Right renal cortex interstitium (tissue), 3 donors: ENCODE measurements around the gene NEK10. TPM values are rescaled to one million over a fixed set of nuclear protein-coding genes. Genes with fewer than 3 reads are reported as not detected.
"Not testable (repeated sequence)": the region's sequence is repeated elsewhere in the genome, so short reads cannot be mapped to it uniquely, and the experiment has no call there.

ENCODE experiments used
- DNase-seq, 3 donors: peaks; one replicate each; pipeline ENCODE4 v3.0.0-alpha.2; 2013; ENCODE audit warnings: low read depth in 3 of 3, low spot score in 2 of 3
- polyA plus RNA-seq, 3 donors: library from polyadenylated mRNA; unstranded; fragments of 120-200 nt; gene quantifications; one replicate each; pipeline ENCODE4 v1.2.1, GENCODE V29; 2013; ENCODE audit not compliant: insufficient read length in 3 of 3

NEK10 gene
- polyA plus RNA-seq, 3 donors, result 1.7 to 2.2 (median 2.1) TPM

DNA sequence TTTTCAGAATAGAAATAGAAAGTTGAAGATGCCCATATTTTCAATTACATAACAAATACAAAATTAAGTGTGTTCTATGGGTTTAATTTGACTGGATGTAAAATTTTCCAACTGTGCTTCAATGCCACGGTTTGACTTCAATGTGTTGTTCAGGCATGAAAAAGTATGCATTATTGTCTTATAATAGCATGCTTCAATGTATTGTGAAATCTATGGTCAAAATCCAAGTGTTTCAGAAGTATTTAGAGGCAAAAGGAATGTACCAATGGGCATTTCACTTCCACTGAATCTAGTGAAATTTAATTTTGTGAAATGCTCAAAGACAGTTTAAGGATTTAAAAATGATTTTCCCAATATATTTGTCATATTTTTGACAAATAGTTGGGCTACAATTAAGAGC lies 16.0 kb downstream of the NEK10 start:
- no peak for DNase-seq

DNA sequence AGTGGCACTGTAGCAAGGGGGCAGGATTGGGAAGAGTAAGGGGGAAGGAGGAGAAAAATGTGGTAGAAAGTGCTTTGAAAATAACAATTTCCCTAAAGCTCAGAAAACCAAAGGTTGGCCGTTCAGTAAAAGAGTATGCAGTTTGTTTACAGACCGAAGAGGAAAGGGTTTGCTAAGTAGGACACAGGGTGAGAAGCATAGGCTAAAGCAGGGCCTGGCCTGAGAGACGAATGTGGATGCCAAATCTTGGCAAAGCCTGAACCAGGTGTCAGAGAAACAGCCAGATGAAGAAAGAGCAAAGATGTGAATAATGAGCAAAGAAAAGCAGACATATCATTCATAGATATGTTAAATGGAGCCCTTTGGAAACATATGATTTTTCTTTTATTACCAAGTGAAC lies 17.1 kb downstream of the NEK10 start:
- no peak for DNase-seq

DNA sequence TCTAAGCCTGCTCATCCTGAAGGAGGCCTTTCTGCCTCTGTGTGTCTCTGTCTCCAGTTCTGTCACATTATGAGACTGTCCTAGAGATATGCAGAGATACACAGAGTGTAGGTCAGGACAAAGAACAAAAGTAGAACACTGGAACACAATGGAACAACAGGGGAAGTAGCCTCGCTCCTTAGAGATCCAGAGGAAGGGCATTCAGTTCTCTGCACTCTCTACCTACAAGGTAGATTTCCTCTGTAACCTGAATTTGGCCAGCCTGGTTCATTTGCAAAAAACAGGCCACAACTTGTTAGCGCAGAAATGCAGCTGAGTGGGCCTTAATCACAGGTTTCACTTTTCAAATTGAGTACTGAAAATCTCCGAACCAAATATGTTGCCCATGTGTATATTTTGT lies 19.4 kb downstream of the NEK10 start:
- DNase-seq, result no peak

DNA sequence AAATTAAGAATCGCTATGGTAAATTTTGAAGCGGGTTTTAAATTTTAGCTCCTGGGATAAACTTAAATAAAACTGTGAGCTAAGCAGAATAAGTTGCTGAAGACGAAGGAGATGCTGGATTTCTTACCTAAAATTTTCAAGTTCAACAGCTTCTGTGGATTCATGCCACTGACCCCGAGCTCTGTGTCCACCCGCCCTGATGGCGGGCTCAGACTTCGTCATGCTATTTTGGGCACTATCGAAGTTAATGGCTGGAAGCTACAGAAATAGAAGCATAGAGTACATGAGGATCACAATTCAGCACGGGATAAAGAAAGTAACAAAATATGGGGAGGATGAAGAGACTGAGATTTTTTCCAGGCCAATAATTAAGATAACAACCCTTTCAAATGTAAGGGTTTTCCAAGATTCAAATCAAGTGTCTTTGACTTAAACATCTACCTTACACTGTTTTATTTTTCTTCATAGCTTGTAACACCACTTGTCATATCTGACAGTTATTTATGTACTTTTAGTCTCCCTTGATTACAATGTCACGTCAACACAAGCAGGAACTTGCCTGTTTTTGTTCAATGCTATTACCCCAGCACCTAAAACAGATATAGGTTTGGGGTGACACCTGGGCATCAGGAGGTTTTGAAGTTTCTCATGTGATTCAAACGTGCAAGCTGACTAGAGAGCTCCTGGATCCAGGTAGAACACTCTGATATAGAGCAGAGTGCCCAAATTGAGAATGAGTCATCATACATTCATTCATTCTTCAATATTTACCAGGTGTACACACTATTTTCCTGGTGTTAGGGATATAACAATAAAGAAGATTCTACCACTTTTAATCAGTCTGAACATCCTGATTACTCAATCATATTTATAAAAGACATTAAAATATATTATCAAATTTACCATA lies 23.0 kb downstream of the NEK10 start:
- no peak for DNase-seq

DNA sequence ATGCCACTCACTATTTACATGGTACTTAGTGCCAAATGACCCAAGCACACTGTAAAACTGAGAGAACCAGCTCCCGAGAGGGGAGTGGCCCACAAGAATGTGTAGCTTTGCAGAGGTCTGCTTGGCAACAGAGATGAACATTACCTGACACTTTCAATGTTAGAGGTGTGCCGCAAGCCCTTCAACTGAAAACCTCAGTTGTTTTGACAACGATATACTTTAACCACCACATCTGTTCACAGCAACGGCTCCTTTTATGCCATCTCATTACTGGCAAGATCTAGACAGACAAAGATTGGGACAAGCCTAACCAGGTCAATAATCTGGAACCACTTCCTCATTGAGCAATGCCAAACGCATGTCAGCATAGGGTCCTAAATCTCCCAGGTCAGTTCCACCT lies 23.7 kb downstream of the NEK10 start:
- no peak for DNase-seq

DNA sequence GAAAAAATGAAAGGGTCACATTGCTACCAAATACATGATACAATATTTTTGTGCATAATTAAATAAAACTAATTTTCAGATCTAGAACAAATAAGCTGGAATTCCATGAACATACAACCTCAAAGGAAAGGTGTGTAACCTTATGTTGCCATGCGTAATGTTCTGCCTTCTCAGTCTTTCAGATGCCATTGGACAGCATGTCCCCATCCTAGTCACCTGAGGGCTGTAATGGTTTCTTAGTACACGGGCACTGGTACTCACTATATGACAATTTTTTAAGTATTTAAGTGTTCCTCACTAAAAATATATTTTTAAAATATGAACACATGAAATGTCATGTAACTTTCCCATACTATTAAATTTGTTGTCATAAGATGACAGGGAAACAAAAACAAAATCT lies 24.1 kb downstream of the NEK10 start:
- no peak for DNase-seq

DNA sequence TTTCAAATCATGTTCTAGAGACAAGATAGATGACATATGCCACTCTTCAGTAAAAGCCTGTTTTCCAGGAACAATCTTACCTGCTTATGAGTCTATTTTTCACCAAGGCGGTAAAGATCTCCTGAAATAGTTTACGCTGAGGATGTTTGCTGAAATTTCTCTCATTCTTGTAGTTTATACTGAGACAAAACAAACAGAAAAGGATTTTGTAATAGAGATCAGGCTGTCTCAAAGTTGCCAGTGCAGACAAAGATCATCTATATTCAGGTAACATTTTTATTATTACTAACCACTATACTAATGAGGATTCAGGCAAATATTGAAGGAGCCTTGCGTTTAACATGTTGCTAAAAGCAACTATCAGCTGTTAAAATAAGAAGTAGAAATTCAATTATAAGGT lies 25.0 kb downstream of the NEK10 start:
- DNase-seq, result no peak

DNA sequence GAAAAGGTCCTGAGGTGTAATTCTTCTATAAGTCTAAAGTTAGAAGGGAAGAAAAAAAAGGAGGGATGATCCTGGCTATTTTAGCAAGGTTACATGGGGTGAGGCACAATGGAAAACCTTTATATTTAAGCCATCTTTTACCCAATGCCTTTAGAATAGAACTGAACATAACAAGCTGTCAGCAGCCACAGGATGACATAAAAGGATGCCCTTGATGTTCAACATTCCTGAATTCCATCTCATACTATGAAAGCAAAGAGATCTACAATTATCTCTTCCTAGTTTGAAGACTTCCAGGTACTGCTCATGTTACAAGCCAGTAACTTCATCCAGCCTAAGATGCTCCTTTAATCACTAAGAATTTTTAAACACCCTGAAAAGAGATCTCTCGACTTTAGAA lies 26.9 kb downstream of the NEK10 start:
- no peak for DNase-seq

DNA sequence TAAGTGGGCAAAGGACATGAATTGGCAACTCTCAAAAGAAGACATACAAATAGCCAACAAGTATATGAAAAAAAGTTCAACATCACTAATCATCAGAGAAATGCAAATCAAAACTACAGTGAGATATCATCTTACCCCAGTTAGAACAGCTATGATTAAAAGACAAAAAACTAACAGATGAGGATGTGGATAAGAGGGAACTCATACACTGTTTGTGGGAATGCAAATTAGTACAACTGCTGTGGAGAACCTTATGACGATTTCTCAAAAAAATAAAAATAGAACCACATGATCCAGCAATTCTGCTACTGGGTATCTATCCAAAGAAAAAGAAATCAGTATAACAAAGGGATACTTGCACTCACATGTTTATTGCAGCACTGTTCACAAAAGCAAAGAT lies 28.6 kb downstream of the NEK10 start:
- no peak for DNase-seq

DNA sequence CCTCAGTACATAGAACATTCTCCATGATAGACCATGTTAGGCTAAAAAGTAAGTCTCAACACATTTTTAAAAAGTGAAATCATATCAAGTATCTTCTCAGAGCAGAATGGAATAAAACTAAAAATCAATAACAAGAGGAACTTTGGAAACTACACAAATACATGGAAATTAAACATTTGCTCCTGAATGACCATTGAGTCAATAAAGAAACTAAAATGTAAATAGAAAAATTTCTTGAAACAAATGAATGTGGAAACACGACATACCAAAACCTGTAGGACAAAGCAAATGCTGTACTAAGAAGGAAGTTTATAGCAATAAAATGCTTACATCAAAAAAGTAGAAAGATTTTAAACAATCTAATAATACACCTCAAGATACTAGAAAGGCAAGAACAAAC lies 33.6 kb downstream of the NEK10 start:
- no peak for DNase-seq

DNA sequence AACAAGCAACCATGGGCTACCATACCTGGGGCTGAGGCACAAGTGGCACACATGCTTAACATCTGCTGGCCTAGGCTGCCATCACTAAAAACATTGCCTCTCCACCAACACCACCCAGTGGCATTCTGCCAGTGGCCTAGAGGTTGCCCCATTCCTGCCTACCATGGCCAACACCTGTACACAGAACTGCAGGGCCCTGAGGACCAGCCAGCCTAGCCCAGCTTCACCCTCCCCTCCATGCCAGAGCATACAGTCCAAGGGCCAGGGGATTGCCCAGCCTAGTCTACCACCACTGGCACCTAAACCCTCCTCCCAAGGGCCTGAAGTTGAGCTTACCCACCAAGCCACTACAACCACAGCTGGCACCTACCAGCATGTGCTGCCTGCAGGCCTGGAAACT lies 35.3 kb downstream of the NEK10 start:
- no peak for DNase-seq

DNA sequence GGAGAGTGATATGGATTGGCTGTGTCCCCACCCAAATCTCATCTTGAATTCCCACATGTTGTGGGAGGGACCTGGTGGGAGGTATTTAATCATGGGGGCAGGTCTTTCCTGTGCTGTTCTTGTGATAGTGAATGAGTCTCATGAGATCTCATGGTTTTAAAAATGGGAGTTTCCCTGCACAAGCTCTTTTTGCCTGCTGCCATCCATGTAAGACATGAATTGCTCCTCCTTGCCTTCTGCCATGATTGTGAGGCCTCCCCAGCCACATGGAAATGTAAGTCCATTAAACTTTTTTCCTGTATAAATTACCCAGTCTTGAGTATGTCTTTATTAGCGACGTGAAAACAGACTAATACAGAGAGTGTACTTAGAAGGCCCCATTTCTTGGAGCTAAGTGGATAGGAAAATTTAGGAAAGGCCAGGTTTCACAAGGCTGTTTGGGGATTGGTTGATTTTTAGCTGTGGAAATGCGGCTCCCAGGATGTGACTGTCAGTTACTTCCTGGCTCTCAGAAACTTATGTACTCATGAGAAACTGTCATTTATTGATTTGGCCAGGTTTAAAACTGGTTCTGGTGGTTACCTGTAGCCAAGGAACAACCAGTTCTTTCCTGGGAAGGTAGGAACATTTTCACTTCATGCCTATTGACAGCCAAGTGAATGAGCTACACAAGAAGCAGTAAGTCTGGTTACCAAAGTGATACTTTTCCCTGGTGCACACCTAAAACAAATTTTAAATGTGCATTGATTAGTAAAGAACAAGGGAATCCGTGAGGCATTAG lies 40.0 kb downstream of the NEK10 start:
- not testable (repeated sequence) for DNase-seq

DNA sequence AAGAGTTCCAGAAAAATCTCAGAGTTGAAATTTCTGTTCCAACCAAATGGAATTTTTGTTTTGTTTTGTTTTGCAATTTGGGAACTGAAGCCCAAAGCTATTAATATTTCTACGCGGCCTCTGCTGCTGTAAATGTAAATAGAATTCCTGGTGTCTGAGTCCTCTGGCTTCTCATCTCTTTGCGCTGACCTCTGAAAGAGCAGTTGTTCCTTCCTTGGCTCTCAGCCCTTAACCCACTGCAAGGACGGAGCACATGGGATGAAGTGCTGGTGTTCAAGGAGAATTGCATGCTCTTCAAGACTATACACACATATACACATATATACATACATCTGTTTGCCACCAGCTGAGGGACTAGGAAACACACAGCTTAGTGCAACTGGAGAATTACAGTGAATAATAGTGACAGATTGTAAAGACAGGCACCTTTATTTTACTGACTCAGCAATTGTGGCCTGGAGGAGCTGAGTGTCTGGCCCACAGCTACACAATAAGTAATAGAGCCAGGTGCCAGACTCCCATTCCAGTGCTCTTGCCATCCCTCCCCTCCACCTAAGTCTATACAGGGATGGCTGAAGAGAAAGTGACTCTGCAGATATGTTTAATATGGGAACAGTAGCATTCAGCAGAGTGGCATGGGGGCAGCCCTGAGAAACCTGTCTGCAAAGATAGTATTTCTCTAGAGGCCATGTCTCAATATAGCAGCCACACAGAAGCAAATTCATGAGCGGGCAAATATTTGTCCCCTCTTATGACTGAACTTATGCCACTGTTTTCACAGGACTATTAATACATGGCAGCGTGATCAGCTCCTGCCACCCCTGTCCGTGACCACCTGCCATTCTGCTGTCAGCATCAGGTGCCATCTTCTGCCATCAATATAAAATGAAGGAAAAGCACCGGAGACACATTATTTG lies 42.3 kb downstream of the NEK10 start:
- no peak for DNase-seq

DNA sequence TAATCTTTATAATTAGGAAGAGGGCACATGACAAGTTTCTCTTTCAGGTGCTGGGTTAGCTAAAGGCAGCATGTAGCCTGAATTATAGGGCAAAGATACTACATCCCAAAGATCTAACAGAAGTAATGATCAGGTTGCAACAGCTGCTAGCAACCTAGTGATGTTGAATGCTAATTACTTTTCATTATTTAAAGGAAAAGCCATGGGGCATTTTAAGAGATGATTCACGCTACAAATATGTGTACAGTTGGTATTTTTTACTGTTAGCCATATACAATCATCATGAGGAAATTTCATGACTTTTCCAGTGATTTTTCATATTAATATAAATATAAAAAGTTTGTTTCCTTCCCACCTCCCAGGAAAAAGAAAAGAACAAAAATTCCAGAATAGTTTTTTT lies 43.0 kb downstream of the NEK10 start:
- no peak for DNase-seq

DNA sequence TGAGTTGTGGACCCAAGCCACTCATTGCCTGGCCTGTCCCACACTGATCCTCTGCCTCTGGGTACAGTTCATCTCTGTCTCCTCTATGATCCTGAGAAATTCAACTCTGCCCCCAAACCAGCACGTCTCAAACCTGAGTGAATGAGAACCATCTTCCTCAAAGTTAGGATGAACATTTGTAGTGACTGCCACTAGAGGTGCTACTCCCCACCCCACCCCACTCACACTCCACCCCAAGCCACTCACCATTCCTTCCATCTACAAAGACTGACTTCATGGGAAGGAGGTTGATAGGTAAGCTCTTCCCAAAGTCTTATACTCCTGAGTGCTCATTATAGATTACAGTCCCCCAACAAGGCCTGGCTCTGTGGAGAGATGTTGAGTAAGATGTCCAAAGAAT lies 43.8 kb downstream of the NEK10 start:
- DNase-seq, result no peak

DNA sequence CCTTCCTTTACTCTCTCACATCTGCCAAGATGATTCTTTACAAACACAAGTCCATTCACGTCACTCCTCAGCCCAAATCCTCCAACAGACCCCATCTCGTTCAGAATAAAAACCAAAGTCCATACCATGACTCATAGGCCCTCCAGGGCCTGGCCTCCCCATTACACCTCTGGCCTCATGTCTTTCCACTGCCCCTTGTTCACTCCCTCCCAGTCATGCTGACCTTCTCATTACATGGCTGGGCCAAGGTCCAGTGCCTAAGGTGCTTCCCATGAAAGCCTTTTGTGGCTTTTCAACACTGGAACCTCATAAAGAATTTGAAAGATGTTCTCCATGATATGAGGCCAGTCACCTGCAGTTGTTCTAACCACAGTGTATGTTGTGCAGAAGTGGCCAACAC lies 44.5 kb downstream of the NEK10 start:
- no peak for DNase-seq

DNA sequence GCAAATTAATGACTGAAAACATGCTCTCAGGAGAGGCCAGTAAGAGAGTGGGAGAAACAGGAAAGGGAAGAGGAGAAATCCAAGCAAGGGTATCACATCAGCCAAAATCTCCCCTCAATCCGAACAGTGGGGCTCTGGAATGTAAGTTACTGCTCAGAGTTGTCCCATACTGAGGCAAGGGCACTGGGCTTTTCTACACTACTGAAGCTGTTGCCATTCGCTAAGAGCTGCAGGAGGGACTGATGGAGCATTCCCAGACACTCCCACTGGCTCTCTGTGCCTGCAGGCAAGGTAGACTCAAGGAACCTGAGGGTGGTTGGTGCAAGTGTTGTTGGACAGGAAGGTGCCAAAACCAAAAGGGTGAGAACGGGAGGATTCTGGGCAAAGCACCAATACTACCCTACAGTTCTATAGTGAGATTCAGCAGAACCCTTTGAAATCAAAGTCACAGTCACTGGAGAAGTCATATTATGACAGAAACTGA lies 46.1 kb downstream of the NEK10 start:
- no peak for DNase-seq

DNA sequence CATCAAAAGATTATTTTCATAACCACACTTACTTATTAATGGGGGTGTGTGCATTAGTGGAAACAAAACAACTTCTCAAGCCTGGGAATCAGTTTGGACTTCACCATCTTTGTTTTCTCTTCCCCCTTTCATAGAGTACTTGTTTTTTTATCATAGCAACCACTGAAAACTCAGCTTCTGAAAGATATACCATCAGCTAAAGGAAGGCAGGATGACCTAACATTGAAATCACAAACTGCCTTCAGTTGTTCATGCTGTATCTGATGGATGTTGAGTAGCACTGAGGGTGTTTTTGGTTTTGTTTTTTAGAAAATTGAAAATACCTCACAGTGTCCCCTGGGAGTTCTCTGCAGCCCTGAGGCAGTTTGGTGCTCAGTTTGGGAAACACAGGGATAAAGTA lies 46.5 kb downstream of the NEK10 start:
- DNase-seq, result no peak

DNA sequence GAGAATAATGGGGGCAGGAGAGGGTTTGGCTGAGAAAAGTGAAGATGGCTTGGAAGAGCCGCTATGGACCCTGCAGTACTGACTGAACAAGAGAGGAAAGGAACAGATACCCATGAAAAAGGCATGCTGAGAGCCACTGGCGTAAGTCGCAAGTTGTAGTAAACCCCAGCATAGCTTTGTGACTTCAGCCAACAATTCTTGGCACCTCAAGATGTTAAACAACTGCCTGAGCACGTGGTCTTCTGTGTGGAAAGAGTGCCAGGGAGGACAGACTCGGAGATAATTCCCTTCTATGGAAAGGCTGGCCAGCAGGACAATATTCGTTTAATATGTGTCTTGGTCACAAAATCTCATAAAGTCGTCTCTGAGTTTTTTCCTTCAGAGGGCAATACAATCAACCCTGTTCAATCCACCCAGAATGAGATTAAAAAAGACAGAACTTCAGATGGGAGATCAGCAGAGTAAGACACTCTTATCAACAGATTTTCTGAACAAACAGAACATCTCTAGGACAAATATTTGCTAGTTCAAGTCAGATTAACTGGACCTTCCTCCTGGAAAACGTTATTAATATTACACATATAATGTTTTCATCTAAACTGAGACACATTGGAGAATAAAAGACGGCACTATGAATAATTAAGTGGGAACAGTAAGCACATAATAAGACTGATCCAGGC lies 49.2 kb downstream of the NEK10 start:
- DNase-seq, result no peak

DNA sequence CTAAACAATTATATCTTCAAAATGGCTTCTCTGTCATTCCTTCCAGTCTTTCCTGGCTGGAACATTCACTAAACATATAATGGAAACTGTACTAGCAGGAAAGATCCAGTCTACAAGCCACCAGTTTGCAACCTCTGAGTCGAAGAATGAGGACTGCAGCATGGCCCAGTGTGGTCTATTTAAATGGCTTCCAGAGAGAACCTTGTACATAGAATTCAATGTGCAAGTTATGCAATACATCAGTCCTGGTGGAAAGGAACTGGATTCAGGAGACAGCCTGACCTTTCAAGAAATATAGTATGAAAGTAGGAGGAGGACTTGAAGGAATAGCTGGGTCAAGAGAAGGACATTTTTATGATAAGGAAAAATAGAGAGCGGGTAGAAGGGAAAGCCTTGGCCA lies 49.9 kb downstream of the NEK10 start:
- no peak for DNase-seq
